ENCODE data around the gene FNDC3B.

The FNDC3B gene

DNA sequence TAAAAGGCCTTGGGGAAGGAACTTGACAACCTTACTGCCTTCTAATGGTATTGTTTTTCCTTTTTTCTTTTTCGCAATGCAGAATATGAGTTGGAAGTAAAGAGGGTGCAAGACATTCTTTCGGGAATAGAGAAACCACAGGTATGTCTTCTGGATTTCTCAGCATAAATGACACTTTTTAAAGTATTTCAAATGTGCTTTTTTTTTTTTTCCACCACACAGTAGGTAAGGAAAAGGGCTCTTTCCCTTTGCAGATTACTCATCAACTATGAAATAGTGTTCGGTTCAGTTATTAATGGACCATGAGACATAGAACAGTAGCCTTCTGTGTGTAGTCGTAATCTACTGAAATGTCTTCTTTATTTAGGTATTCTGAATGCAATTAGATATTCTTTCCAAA lies 246.5 kb downstream of the FNDC3B start:
- H3K36me3 ChIP-seq (ENCODE audit: control insufficient read depth, insufficient read depth, low read length, severe bottlenecking), result peaks cover 76% of the 10 kb centered on the region
- DNase-seq (ENCODE audit: low read depth), result peak; percentile 46

GRCh38 chr3:172286548-172287148 lies 247.3 kb downstream of the FNDC3B start:
- Histone ChIP-seq H3K27me3 (replicated peaks; ENCODE audit: control insufficient read depth, insufficient read depth, low read length) (no peaks in the 10 kb centered on the region), H3K9me3 (ENCODE audit: control insufficient read depth, low read length) (no peaks in the 10 kb centered on the region), H3K4me1 (ENCODE audit: control insufficient read depth, insufficient read depth, low read length) (peaks cover 26% of the 10 kb centered on the region), H3K4me3 (ENCODE audit: low read length) (no peak overlapping the region), H3K9ac (ENCODE audit: low read length) (no peak overlapping the region), H3K36me3 (ENCODE audit: control insufficient read depth, insufficient read depth, low read length, severe bottlenecking) (peaks cover 84% of the 10 kb centered on the region)
- DNase-seq (ENCODE audit: low read depth), result no peak

More for the DNA sequence above, 246.5 kb downstream of the FNDC3B start:
- no peaks in the 10 kb centered on the region for H3K9me3 ChIP-seq (ENCODE audit: control insufficient read depth, low read length)
- H3K4me1 ChIP-seq (ENCODE audit: control insufficient read depth, insufficient read depth, low read length), result peaks cover 32% of the 10 kb centered on the region
- no peaks in the 10 kb centered on the region for H3K27me3 ChIP-seq (replicated peaks; ENCODE audit: control insufficient read depth, insufficient read depth, low read length)
- H3K4me3 ChIP-seq (ENCODE audit: low read length), result no peak overlapping the region
- no peak overlapping the region for H3K9ac ChIP-seq (ENCODE audit: low read length)

DNA sequence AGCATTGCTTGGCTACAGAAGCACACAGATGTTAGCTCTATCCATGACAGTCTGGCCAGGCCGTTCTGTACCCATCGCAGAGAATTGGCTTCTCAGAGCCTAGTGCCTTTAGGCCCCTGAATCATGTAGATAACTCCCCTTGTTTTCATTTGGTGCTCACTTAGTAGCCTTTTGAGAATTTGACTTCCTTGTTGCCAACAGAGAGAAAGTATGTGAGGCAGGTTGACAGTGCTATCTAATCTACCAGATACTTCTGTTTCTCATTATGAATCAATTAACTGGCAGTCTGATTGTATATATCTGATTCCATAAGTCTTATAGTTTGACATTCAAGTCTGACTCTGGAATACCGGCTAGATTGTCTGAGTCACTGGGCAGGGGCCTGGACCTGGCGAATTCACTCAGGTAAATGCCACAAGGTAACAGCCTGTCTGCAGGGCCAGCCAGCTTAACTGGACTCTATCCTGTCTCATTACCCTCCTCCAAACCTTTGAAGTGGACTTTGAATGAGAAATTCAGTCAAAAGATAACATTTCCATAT lies 248.6 kb downstream of the FNDC3B start:
- Histone ChIP-seq H3K4me1 (ENCODE audit: control insufficient read depth, insufficient read depth, low read length) (peaks cover 23% of the 10 kb centered on the region), H3K4me3 (ENCODE audit: low read length) (no peak overlapping the region), H3K9me3 (ENCODE audit: control insufficient read depth, low read length) (no peaks in the 10 kb centered on the region), H3K9ac (ENCODE audit: low read length) (no peak overlapping the region), H3K27me3 (replicated peaks; ENCODE audit: control insufficient read depth, insufficient read depth, low read length) (no peaks in the 10 kb centered on the region), H3K36me3 (ENCODE audit: control insufficient read depth, insufficient read depth, low read length, severe bottlenecking) (peaks cover 91% of the 10 kb centered on the region)
- DNase-seq (ENCODE audit: low read depth), result no peak

DNA sequence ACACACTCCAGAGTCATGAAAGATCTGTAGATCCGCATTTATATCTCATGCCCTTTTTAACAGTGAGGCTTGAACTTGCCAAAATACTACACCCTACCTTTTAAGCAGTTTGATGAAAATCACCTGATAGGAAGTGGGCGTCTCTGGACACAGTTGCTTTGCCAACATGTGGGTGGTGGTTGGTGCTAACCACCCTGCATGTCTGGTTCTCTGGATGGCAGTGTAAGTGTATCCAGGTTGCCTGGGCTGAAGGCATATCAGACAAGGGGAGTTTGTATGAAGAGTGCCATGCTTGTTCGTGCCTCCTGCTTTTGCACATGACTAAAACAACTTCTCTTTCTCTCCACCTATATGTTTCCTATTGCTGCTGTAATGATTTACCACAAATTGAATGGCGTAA lies 249.3 kb downstream of the FNDC3B start:
- Histone ChIP-seq H3K9ac (ENCODE audit: low read length) (no peak overlapping the region), H3K9me3 (ENCODE audit: control insufficient read depth, low read length) (no peaks in the 10 kb centered on the region), H3K4me1 (ENCODE audit: control insufficient read depth, insufficient read depth, low read length) (peaks cover 23% of the 10 kb centered on the region), H3K27me3 (replicated peaks; ENCODE audit: control insufficient read depth, insufficient read depth, low read length) (no peaks in the 10 kb centered on the region), H3K4me3 (ENCODE audit: low read length) (no peak overlapping the region), H3K36me3 (ENCODE audit: control insufficient read depth, insufficient read depth, low read length, severe bottlenecking) (peaks cover 87% of the 10 kb centered on the region)
- no peak for DNase-seq (ENCODE audit: low read depth)

DNA sequence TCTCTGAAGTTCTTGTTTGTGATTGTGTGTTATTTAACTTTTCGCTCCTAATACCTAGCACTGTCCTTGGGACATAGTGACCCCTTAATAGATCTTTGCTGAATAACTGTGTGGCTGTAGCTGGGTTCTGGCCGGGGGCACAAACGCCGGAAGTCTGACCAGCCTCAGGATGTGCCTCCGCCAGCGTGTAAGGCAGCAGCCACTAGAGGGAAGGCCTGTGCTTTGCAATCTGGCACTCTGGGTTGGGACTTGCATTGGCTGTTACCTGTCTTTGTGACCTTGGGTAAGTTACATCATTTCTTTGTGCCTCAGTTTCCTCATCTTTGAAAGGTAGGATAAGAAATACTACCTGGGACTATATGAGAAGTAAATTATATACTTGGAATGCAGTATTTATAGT lies 250.2 kb downstream of the FNDC3B start:
- H3K36me3 ChIP-seq (ENCODE audit: control insufficient read depth, insufficient read depth, low read length, severe bottlenecking), result peaks cover 90% of the 10 kb centered on the region

GRCh38 chr3:172290457-172290856 lies 251.1 kb downstream of the FNDC3B start:
- H3K36me3 ChIP-seq (ENCODE audit: control insufficient read depth, insufficient read depth, low read length, severe bottlenecking), result peaks cover 90% of the 10 kb centered on the region

More for the DNA sequence above, 250.2 kb downstream of the FNDC3B start:
- no peaks in the 10 kb centered on the region for H3K9me3 ChIP-seq (ENCODE audit: control insufficient read depth, low read length)
- no peaks in the 10 kb centered on the region for H3K27me3 ChIP-seq (replicated peaks; ENCODE audit: control insufficient read depth, insufficient read depth, low read length)
- no peak overlapping the region for H3K4me3 ChIP-seq (ENCODE audit: low read length)
- H3K4me1 ChIP-seq (ENCODE audit: control insufficient read depth, insufficient read depth, low read length), result peaks cover 23% of the 10 kb centered on the region
- DNase-seq (ENCODE audit: low read depth), result no peak
- H3K9ac ChIP-seq (ENCODE audit: low read length), result no peak overlapping the region

DNA sequence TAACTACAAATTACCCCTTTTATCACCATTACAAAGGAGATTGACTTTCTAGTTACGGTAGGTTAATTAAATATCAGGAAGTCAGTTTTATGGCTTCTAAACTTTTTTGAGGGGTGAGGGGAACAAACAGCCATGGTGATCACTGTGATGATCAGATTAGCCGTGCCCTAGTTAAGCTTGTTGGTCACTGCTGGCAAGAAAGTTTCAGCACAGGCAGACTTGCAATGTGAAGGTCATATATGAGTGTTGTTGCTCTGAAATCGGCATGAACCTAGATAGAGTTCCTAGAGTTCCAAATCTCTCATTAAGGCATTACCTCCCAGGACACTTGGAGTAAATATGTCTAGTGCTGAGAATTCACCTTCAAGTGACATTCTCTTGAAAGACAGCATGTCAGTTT lies 252.3 kb downstream of the FNDC3B start:
- Histone ChIP-seq H3K27me3 (replicated peaks; ENCODE audit: control insufficient read depth, insufficient read depth, low read length) (no peaks in the 10 kb centered on the region), H3K4me3 (ENCODE audit: low read length) (no peak overlapping the region), H3K4me1 (ENCODE audit: control insufficient read depth, insufficient read depth, low read length) (peaks cover 23% of the 10 kb centered on the region), H3K9me3 (ENCODE audit: control insufficient read depth, low read length) (no peaks in the 10 kb centered on the region), H3K36me3 (ENCODE audit: control insufficient read depth, insufficient read depth, low read length, severe bottlenecking) (peaks cover 90% of the 10 kb centered on the region), H3K9ac (ENCODE audit: low read length) (no peak overlapping the region)
- no peak for DNase-seq (ENCODE audit: low read depth)

More at GRCh38 chr3:172290457-172290856, 251.1 kb downstream of the FNDC3B start:
- DNase-seq (ENCODE audit: low read depth), result no peak
- H3K9me3 ChIP-seq (ENCODE audit: control insufficient read depth, low read length), result no peaks in the 10 kb centered on the region
- peaks cover 23% of the 10 kb centered on the region for H3K4me1 ChIP-seq (ENCODE audit: control insufficient read depth, insufficient read depth, low read length)
- H3K27me3 ChIP-seq (replicated peaks; ENCODE audit: control insufficient read depth, insufficient read depth, low read length), result no peaks in the 10 kb centered on the region
- no peak overlapping the region for H3K4me3 ChIP-seq (ENCODE audit: low read length)
- no peak overlapping the region for H3K9ac ChIP-seq (ENCODE audit: low read length)

DNA sequence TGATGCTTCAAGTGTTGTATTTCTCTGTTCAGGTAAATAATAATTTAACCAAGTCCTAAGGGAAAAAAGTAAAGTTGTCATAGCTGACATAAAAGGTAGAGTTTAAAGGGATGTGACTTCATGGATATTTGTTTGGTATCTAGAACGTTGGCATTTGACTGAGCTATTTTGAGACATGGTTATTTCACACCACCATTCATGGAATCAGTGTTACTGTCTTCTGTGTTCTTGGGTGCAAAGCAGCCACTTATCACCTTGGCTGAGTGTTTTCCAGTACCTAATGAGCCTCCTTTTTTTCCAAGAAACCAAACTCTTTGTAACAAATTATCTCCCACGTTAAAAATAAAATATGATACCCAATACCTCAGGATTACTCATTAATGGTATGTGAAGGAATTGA lies 253.0 kb downstream of the FNDC3B start:
- Histone ChIP-seq H3K9ac (ENCODE audit: low read length) (no peak overlapping the region), H3K36me3 (ENCODE audit: control insufficient read depth, insufficient read depth, low read length, severe bottlenecking) (peaks cover 89% of the 10 kb centered on the region), H3K9me3 (ENCODE audit: control insufficient read depth, low read length) (no peaks in the 10 kb centered on the region), H3K4me1 (ENCODE audit: control insufficient read depth, insufficient read depth, low read length) (peaks cover 17% of the 10 kb centered on the region), H3K4me3 (ENCODE audit: low read length) (no peak overlapping the region), H3K27me3 (replicated peaks; ENCODE audit: control insufficient read depth, insufficient read depth, low read length) (no peaks in the 10 kb centered on the region)
- DNase-seq (ENCODE audit: low read depth), result no peak

- peaks cover 88% of the 10 kb centered on the region for H3K36me3 ChIP-seq (ENCODE audit: control insufficient read depth, insufficient read depth, low read length, severe bottlenecking)
- no peaks in the 10 kb centered on the region for H3K9me3 ChIP-seq (ENCODE audit: control insufficient read depth, low read length)
- H3K27me3 ChIP-seq (replicated peaks; ENCODE audit: control insufficient read depth, insufficient read depth, low read length), result no peaks in the 10 kb centered on the region
- no peak for DNase-seq (ENCODE audit: low read depth)
- no peak overlapping the region for H3K9ac ChIP-seq (ENCODE audit: low read length)
- no peak overlapping the region for H3K4me3 ChIP-seq (ENCODE audit: low read length)
- H3K4me1 ChIP-seq (ENCODE audit: control insufficient read depth, insufficient read depth, low read length), result peaks cover 12% of the 10 kb centered on the region
These were observed 253.7 kb downstream of the FNDC3B start for GRCh38 chr3:172293093-172293492.

- peaks cover 88% of the 10 kb centered on the region for H3K36me3 ChIP-seq (ENCODE audit: control insufficient read depth, insufficient read depth, low read length, severe bottlenecking)
- no peaks in the 10 kb centered on the region for H3K27me3 ChIP-seq (replicated peaks; ENCODE audit: control insufficient read depth, insufficient read depth, low read length)
- H3K9ac ChIP-seq (ENCODE audit: low read length), result no peak overlapping the region
- no peak overlapping the region for H3K4me3 ChIP-seq (ENCODE audit: low read length)
- no peak for DNase-seq (ENCODE audit: low read depth)
- no peaks in the 10 kb centered on the region for H3K9me3 ChIP-seq (ENCODE audit: control insufficient read depth, low read length)
- peaks cover 12% of the 10 kb centered on the region for H3K4me1 ChIP-seq (ENCODE audit: control insufficient read depth, insufficient read depth, low read length)
These were observed 254.9 kb downstream of the FNDC3B start for GRCh38 chr3:172294223-172294806.

GRCh38 chr3:172296248-172296974 lies 257.0 kb downstream of the FNDC3B start:
- H3K4me3 ChIP-seq (ENCODE audit: low read length), result no peak overlapping the region
- DNase-seq (ENCODE audit: low read depth), result no peak
- H3K9ac ChIP-seq (ENCODE audit: low read length), result no peak overlapping the region
- H3K36me3 ChIP-seq (ENCODE audit: control insufficient read depth, insufficient read depth, low read length, severe bottlenecking), result peaks cover 87% of the 10 kb centered on the region
- peaks cover 12% of the 10 kb centered on the region for H3K4me1 ChIP-seq (ENCODE audit: control insufficient read depth, insufficient read depth, low read length)
- no peaks in the 10 kb centered on the region for H3K9me3 ChIP-seq (ENCODE audit: control insufficient read depth, low read length)
- no peaks in the 10 kb centered on the region for H3K27me3 ChIP-seq (replicated peaks; ENCODE audit: control insufficient read depth, insufficient read depth, low read length)

All from adipocyte (in vitro differentiated cells).